NCI-H1436 (cell line): Measurements from ENCODE around the gene SHOC2.

Experiments used
- DNase-seq: peaks from one replicate; lab custom pipeline; 2025; lab: John Stamatoyannopoulos, UW

SHOC2 gene

GRCh38 chr10:110985497-110986275, 66.3 kb downstream of the SHOC2 start:
- no peak for DNase-seq

DNA sequence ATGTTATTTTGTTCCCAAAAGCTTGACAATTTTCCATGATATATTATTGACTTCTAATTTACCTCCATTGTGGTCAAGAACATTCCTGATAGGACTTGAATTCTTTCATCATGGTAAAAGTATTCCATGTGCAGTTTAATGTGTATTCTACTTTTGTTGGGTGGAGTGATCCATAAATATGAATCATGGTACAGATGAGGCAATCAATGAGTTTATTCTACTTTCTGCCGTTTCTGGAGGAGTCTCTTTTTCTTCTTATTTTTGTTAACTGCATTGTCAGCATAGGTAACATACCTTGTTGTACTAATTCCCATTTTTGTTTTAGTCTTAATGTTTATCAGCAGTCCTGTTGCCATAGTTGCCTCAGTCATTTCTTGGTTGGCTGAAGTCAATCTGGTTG, 69.6 kb downstream of the SHOC2 start:
- DNase-seq: no peak

- DNase-seq: no peak
These were observed 72.8 kb downstream of the SHOC2 start for GRCh38 chr10:110992006-110992800.

DNA sequence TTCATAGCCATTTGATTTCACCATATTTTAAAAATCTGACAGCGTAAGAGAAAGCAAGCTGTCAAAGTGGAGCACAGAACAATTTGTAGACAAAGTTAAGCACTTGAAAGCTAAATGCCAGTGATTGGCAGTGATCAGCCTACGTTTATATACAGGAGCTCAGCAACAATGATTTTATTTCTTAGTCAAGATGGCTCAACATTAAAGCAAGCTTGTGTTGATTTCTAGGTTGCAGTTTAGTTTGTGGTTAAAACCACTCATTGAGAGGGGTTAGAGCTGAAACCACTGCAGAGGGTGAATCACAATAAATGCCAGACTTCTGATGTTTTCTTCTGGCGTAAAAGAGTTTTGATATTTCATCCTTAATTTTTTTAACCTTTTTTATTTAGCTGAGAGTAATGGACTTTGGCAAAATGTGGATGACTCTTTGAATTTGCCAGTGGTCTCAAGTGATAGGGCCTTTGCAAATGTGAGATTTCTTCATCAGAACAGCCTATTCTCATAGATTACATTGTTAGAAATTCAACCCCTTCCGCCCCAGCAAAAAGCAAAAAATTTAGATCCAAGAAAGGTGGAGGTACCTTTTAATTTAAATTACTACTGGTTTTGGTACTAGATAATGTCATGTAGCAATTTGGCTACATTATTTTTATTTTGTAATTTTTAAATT, 73.8 kb downstream of the SHOC2 start:
- DNase-seq: no peak

DNA sequence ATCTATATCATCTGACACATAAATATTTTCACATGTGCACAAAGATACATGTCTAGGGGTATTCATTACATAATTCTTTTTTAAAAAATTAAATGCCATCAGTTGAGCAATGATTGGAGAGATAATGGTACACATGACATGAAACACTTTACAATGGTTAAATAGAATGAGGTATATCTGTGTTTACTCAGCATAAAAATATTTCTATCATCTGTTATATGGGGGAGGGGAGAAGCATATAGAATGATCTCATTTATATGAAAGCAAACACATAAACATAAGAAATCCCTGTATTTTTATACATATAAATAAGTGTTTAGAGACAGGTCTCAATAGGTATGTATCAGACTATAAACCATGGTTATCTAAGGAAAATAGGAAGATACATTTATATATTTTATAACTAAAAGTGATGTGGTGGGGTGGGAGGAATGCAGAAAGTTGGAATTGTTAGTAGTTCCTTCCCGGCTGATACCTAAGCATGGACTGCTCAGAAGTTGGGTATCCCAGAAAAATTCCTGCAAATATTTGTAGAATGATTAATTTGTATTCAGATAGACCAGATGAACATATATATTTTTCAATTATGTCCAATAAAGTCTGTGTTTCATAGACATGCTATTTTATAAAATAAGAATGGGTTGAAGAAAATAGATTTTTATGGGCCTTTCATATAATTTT, 75.1 kb downstream of the SHOC2 start:
- no peak for DNase-seq

GRCh38 chr10:110995301-110995700, 75.9 kb downstream of the SHOC2 start:
- no peak for DNase-seq

DNA sequence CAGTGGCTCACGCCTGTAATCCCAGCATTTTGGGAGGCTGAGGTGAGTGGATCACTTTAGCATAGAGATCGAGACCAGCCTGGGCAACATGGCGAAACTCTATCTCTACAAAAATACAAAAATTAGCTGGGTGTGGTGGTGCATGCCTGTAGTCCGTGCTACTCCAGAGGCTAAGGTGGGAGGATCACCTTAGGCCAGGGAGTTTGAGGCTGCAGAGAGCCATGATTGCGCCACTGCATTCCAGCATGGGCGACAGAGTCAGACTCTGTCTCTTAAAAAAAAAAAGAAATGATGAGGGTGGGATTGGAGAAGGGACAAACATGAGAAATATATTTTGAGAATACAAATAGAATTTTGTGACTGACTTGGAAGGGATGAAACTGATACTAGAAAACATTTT, 76.9 kb downstream of the SHOC2 start:
- DNase-seq: no peak

DNA sequence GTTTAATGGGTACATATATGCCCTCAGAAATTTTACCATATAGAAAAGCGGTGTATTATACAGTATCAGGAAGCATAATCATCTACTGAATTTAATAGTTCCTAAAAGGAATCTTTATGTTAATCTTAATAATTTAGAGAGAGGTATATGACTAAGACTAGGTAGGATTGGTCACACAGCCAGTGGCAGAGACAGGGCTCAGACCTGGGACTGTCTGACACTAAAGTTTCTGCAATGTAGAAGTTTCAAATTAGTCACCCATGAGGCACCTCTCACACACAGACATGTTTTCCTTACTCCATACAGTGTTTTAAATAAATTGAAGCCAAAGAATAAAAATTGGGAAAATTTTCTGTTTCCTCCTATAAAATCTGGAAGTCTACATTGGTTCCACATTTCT, 84.6 kb downstream of the SHOC2 start:
- no peak for DNase-seq

GRCh38 chr10:111007486-111007885, 88.1 kb downstream of the SHOC2 start:
- no peak for DNase-seq

DNA sequence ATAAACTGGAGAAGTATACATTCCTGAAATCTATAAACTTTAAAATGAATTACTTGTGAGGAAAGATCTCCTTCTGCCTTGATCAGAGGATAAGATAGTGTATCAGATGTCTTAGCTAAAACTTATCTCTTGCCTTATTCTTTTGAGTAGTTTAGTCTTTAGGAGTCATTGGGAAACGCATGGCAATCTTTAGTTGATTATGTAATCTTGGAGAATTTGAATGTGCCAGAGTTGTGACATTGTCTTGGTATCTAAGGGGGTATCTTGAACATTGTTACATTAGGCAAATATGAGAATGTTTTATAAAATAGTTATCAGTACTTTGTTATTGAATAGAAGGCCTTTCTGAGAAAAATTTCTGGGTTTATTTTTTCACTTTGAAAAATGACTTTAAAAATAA, 95.8 kb downstream of the SHOC2 start:
- DNase-seq: no peak

DNA sequence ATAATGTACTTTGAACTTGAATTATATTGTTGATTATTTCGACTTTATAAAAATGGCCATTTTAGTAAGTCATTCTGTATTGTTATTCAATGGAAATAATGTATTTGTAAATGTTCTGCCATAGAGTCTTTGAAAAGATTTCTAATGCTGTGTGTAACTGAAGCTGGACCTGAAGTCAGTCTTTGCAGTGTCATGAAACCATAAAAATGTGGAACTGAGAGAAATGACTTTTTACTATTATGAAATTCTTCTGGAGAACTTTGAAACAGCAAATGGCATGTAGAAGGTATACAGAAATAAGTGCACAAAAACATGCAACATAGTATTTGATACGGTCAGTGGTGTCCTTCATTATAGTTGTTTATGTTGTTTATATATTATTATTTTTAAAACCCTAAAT, 97.7 kb downstream of the SHOC2 start:
- no peak for DNase-seq

DNA sequence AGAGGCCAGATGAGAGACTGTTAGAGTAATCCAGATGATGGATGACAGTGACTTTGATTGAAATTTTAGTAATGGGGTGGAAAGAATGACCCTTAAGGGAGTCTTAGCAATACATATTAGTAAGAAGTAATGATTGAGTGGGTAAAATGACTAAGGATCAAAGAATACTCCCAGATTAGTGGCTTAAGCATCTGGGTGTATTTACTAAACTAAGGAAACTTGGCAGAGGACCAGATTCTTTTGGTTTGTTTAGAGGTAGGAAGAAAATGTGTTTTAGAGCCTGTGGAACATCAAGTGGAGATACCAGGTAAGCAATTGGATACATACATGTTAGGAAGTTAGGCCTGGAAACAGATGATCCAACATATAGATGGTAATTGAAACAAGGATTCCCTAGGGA, 98.6 kb downstream of the SHOC2 start:
- DNase-seq: no peak

DNA sequence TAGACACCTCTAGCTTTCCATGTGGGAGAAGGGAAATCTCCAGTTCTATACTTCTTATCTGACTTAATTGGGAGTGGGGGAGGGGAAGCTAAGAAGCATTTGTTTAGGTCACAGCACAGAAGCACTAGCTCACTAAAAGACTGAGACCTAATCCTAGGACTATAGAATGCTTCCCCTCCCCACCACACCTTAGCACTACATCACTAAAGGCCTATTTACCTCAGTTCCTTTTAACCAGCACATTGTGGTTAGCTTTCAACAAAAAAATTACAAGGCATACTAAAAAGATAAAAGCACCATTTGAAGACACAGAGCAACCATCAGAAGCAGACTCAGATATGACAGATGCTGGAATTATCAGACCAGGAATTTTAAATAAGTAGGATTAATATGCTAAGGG, 103.7 kb downstream of the SHOC2 start:
- no peak for DNase-seq

- DNase-seq: no peak
These were observed 110.8 kb downstream of the SHOC2 start for GRCh38 chr10:111030042-111030750.

- DNase-seq: no peak
These were observed 115.3 kb downstream of the SHOC2 start for GRCh38 chr10:111034598-111035310.

DNA sequence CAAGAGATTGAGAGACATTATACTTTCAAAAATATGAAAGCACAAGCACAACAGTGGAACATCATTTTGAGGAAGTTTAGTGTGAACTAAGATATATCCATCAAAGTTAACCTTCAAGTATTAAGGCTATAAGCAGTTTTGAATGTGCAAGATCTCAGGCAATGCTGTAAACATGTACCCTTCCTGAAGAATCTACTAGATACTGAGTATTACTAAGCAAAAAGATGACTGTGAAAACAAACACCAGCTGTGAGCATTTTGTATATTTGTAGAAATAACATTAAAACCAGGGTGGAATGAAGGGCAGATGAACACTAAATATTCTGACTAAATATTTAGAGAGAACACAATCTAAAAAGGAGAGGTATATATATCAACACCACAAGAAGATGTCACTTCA, 116.1 kb downstream of the SHOC2 start:
- DNase-seq: no peak

- no peak for DNase-seq
These were observed 118.5 kb downstream of the SHOC2 start for GRCh38 chr10:111037858-111038257.

DNA sequence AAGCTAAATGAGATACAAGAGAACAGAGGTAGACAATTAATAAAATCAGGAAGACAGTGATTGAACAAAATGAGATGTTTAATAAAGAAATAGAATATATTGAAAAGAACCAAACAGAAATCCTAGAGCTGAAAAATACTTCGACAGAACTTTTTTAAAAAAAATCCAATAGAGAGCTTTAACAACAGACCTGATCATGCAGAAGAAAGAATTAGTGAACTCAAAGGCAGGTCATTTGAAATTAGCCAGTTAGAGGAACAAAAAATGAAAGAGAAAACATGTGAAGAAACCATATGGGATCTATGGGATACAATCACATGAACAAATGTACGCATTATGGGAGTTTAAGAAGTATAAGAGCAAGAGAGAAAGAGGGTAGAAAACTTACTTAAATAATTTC, 120.1 kb downstream of the SHOC2 start:
- DNase-seq: no peak

DNA sequence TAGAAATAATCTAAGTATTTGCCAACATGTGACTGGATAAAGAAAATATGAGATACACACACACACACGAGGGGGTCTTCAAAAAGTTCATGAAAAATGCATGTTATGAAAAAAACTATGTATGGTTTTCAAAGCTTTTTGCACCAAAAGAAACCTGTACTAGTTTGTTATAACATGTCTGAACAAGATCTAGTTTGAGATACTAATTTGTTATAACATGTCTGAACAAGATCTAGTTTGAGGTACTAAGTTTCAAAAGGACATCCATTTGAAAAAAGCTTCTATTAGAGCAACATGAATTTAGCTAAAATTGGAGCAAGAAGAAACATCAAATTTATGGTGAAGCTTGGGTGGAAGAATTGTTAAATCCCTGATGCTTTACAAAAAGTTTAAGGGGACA, 137.6 kb downstream of the SHOC2 start:
- no peak for DNase-seq
